NCI-H510A treated with DMSO at 0.1 percent for 48 hours (cell line): ENCODE data around the gene CTNND2.
"Not testable (repeated sequence)": the region's sequence is repeated elsewhere in the genome, so short reads cannot be mapped to it uniquely, and the experiment has no call there.

Experiments used
- DNase-seq: peaks from one replicate; lab custom pipeline; 2025; lab: John Stamatoyannopoulos, UW

The CTNND2 gene

DNA sequence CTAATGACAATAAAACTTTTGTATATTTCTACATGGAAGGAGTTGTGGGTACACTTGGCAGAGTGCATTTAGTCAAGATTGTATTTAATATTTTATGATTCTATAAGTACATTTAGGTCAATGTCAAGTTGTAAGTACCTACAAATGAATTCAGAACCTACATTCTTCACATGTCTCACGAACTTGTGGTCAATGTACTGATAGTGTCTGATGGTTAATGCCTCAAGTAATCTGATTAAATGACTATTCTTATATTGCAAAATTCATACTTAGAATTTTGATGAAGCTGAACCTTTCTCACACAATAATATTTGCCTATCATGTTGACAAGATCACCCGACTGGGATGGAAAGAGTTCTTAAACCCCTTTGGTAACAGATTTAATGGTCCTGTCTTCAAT, 444.5 kb downstream of the CTNND2 start:
- DNase-seq = no peak

DNA sequence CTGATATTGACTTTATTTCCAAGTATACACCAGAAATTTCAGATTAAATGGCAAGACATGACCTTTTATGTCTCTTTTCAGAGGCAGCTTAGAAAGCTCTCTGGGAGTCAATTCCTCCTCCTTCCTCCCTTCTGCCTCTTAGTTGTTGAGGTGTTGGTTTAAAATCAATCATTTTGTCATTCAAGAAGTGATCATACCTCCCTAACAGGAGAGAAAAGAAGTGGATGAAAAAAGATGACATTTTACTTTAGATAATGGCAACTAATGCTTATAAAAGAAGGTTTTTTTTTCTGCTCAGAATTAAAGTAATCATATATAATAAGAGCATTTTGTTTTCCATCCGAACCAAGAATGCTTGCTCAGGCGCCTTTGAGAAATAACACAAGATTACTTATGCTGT, 448.7 kb downstream of the CTNND2 start:
- no peak for DNase-seq

DNA sequence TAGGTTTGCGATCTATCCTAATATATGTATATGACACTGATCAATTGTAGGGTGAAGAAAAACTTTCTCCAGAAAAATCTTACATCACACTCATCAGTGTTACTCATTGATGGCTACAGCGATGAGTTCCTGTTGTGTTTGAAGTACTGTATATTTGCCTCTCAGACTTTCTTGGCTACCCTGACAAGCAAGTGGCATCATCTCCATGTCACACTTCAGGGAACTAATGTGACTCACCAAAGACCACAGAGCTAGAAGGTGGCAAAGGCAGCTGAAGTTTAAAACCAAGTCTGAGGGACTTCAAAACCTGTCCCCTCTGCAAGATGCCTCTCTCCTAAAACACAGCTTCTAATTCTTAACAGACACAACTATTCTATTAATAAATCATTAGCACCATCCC, 451.4 kb downstream of the CTNND2 start:
- DNase-seq = no peak

DNA sequence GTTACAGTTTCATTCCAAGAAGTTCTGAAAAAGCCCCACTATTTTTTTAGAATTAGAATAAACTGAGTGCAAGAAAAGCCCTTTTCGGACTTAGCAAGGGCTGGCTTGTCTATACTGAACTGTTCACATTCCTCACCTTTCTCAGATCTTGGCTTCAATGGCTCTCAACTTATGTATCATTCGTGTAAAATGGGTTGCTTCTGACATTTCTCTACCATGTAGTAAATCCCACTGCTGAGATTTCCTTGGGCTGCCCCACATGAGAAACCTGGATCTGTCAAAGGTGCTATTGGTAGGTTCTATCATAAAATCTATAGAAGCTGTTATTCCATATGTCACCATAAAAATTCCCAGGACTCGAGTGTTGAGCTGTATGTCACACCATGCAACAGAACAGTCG, 454.3 kb downstream of the CTNND2 start:
- DNase-seq = no peak

DNA sequence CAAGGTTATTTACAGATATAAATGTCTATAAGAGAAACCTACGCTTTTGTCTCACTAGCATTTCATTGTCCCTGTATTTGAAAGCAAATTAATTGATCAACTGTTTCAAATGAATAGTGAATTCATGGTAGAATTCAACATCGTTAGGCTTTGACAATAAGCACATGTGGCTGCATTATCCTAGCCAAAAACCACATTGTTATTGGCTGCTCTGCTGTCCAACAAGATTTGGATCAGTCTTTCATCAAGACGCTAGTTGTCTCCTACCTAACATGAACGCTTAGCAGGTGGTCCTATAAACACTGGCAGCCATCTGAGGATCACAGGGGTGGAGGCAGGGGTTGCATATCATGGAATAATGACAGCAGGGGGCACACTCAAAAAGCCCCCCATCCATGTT, 455.0 kb downstream of the CTNND2 start:
- DNase-seq = no peak

DNA sequence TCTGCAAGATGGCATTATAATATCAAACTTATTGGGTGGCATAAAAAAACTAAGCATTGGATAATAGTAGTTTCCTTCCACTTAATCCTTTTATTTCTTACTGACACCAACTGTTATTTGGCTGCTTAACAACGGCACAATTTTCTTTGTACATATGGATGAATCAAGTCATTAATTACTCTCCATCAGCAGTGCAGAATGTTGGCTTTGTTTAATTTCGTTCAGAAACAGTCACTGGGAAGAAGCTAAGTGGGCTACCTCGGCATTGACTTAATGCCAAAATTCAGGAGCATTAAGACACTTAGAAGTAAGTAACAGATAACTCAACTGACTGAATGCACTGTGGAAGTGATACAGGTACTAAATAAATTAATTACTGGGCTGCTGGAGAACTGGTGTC, 460.4 kb downstream of the CTNND2 start:
- no peak for DNase-seq

DNA sequence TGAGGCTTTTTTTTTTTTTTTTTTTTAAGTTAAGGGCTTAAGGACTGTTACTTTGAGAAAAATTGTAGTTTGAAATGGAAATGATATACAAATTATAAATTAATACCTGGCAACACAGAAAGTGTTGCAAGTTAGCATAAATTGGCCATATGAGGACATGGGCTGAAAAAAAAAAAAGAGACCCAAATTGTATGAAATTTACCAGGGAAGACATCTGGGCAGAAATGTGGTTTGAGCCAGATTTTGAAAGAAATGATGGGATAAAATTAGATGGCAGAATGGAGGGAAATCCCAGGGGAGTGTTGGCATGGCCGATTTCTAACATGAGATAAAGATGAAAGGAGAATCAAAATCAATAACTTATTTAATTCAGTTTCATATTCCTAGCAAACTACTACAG, 472.1 kb downstream of the CTNND2 start:
- DNase-seq = no peak

DNA sequence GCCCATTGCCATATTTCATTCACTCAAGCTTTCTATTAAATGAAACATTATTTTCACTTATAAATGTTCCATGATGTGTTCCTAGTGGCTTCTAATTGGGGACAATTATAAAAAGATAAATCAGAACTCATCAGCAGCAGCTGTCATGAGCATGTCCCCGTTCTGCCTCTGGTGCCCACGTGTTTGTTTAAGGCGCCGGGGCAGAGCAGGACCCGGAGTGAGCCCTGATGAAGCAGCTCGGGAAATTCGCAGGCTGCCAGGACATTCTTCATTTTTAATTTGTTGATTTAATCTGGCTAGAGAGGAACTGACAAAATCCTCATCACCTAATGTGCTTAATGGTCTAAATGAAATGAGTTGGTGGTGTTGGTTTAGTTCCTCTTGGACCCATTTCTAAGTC, 475.0 kb downstream of the CTNND2 start:
- DNase-seq = no peak

DNA sequence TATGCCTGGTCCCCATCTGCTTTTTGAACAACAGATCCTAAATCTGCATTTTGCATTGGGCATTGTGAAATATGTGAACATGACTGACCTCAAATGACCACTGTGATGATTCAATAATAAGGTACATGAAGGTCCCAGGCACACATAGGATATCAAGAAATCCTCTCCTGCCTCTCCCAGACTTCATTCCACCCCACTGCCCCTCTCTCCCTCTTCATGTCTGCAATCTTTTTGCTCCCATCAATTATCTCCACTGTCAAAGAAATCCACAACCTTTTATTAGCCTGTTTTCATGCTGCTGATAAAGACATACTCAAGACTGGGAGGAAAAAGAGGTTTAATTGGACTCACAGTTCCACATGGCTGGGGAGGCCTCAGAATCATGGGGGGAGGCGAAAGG, 476.7 kb downstream of the CTNND2 start:
- DNase-seq = no peak

DNA sequence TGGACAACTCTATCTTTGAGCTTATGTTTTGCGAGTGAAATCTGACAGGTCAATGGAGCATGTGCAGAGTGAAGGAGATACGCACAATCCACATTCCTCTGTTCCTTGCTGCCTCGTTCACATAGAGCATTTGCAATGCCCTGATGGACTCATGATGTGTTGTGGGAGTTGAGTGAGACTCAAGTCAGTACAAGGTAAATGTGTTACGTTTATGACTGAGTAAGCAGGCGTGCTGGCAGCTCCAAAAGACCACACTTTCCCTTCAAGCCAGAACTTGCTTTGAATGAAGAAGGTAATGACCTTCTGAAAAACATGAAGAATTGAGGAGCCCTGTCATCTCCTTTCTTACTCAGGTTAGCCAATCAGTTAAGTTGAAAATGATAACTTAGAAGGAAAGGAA, 477.8 kb downstream of the CTNND2 start:
- no peak for DNase-seq

DNA sequence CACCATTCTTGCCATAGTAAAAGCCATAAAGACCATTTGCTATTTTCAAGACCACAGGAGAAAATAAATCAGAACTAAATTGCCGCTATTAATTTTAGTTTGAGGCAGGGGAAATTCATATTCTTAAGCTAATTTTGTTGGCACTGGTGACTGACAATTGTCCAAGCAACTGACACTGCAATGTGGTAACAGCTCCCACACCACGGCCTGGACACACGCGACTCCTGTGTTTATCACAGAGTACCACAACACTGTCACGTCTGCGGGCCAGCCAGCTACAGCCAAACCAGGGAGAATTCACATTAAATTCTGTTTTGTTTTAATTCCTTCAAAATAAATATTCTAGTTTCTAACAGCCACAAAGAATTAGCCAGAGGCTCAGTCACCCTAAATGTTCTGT, 481.9 kb downstream of the CTNND2 start:
- DNase-seq = no peak

DNA sequence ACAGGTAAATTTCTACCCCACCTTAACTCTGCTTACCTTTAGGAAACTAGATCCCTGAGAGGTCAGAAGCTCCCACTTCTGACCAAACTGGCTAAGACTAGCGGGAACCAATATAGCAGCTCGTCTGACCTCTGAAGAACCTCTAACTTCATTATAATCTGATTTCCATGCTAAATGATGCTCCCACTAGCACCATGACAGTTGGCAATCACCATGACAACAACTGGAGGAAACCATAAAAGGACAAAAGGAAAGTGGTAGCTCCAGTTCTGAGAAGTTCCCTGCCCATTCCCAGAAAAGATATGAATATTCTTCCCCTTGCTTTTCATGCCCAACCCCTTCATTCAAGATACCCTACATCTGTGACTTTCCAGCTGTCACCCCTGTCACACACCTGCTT, 483.3 kb downstream of the CTNND2 start:
- no peak for DNase-seq

DNA sequence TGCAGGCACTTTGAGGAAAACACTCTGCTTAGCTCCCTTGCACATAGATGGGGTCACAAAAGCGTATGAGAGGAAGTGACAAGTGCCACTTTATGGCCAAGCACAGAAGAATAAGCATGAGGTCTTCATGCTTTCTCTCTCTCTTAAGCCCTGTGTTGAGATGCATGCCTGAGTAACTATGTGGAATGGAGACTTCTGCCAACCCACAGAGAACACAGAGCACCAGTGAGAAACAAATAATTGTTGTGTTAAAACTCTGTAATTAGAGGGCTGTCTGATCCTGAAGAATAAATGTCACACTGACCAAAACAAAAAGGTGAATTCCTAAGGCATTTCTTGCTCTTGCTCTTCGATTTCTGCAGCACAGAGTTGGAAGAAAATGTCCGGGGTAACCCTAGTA, 488.5 kb downstream of the CTNND2 start:
- DNase-seq = no peak

DNA sequence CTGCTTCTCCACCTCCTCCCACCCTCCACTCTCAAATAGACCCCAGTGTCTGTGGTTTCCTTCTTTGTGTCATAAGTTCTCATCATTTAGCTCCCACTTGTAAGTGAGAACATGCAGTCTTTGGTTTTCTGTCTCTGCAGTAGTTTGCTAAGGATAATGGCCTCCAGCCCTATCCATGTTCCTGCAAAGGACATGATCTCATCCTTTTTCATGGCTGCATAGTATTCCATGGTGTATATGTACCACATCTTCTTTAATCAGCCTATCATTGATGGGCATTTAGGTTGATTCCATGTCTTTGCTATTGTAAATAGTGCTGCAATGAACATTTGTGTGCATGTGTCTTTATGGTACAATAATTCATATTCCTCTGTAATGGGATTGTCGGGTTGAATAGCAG, 489.5 kb downstream of the CTNND2 start:
- not testable (repeated sequence) for DNase-seq

DNA sequence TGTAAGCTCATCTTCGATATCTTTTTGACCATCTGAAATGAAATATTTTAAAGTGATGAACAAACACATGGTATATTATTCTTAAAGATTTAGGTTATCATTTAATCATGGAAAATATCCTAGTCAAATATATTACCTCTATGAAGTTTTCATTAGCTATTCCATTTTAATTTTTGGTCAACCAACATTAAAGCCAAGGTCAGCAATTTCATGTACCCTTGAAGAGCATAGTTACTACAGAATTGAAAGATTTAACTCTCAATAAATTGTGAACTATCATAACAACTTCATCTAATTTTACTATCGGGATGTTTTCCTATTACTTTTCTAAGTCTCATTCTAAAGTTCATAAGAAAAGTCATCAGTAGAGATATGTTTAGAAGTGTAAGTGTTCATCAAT, 492.6 kb downstream of the CTNND2 start:
- DNase-seq = no peak

DNA sequence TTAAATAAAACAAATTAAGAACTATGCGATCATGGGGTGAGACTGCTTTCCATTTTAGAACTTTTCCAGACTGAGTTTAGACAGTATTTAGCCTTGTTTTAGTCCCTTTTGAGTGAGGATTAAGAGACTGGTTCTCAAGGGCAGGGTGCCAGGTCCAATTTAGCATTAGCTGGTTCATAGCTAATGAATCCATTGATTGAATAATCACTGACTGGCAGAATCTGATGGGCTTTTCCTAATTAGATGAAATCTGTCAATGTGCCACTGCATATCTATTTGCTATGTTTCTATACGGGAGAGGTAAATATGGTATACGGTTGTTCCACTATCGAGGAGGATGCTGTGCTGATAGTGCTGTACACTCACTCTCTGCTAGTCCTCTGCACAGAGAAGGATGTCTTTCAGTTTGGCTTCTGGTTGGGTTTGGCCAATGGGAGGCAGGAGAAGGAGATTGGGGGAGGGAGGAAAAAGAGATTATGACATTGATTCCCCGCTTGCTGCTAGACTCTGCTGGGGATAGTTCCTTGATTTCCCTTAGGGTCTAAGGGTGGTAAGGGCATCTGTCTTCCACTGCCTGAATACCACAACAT, 496.6 kb downstream of the CTNND2 start:
- no peak for DNase-seq

DNA sequence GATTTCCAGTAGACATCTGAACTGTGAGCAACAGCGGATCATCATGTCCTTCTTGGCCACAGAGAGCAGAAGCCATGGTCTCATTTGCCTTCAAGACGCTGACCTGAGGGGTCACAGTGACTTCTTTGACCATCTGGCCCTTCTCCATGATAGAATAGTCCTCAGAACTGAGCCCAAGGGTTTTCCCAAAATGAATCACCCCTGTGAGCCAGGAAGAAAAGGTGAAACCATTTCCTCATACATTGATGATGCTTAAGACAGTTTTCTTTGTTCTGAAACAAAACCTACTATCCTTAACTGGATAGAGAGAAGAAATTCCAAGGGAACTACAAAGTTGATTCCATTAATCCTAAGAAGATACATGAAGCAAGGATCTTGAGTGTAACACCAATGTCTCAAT, 503.9 kb downstream of the CTNND2 start:
- DNase-seq = no peak

DNA sequence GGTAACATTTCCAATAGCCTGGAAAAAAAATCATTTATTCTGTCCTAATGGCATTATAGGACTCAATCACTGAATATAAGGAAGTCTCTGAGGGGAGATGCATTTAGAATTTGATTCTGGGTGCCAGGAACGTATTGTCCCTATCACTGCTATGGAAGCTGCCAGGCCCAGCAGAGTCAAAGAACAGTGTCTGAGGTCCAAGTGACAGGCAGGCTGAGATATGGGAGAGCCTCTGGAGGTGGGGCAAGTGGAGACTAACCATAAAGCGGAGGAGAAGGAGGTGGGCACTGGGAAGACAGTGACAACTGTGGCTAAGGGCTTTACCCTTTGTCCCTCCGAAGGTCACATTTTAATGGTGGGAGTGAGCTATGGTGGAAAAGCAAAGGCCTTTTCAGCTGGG, 505.5 kb downstream of the CTNND2 start:
- DNase-seq = no peak

DNA sequence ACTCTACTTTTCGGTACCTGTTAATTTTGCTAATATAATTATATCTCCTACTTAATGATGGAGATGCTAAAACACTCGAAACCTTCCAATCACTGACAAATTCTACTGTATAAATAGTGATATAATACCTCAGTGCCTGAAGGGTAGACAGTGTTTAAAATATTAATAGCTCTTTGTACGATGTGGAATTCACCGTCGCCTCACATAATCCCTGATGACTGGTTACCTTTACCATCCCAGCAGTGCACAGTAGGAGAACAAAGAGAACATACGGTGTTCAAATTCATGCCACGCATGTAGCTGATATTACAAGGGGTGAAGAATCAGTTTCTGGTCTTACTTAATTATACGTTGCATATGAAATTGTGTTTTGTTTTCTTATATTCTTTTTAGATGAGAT, 506.7 kb downstream of the CTNND2 start:
- DNase-seq = no peak

DNA sequence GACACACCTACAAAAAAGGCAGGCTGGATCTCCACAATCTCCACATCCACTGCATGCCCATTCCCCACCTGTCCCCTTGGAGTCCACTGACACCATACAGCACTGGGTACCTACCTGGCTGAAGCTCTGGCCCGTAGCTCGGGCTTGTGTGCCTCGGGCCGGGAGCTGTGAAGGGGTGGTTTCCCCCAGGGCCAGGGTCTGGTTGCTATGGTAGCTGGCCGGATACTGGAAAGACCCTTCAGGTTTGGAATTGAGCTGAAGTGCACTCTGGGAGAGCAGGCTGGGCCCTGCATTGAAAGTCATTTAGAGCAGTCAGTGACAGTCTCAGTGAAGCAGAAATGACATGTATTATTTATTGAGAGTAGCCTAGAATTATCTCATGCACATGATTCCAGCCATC, 507.3 kb downstream of the CTNND2 start:
- DNase-seq = no peak

DNA sequence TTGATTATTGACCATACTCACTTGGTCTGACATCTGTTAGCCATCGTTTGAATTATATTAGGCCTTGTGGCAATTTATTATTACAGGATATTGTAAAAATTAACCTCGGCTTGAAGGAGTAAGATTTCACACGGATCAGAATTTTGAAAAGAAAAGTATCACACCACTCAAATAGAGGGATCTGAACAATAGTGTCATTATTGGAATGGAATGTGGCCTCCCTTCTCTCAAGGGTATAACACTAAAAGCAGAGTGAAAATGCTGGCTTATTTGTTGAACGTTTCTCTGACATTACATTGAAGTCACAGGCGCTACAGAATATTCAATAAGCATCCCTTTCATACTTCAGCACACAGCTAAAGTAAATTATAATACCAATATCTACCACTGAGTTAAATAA, 509.3 kb downstream of the CTNND2 start:
- DNase-seq = no peak

DNA sequence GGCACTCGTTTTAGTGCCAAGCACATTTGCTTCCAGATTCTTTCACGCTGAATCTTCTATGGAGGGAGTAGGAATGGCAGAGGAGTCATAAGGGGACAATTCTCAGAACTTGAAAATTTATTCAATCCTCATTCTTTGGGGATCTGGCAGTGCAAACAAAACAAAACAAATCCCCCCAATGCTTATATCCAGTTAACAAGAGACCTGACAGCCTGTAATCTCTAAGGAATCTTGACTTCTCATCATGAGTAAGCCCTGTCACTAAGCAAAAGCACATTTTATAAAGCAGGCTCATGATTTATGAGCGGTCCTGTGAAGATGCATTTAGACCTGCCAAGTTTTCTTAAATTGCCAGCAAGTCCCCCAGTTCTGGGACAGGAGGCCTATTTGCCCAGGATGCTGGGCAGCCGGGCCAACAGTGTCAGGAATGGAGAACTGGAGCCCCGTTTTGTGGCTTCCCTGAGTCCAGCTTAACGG, 513.9 kb downstream of the CTNND2 start:
- no peak for DNase-seq

DNA sequence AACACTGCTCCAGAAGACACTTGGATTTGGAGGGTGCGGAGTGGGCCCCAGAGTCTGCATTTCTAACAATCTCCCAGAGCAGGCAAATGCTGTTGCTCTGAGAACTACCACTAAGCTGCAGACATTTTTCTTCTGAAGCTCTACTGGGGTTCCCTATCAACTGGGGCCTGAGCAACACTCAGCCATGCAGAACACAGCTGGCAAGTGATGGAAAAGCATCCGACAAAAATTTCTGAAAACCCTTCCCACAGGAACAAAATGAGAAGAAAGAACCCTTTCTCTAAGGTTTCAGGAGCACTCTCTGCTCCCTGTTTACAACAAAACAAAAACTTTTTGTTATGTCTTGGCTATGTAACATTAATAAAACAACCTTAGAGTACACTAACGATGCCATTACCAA, 516.9 kb downstream of the CTNND2 start:
- DNase-seq = no peak

DNA sequence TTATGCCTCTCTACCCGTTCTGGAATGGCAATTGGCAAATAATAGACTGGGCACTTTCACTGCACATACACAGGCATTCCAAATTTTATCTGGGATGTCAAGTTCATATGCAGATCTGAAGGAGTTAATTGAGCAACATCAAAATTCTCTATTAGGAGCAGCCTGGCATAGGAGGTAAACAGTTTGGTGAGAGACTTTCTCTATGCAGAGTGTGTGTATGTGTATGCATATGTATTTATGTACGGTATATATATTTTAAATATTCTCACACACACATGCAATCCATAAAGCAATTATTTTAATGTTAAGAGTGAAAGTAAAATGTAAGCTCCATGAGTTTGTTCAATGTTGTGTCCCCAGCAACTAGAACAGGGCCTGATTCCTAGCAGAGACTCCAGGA, 517.8 kb downstream of the CTNND2 start:
- no peak for DNase-seq

DNA sequence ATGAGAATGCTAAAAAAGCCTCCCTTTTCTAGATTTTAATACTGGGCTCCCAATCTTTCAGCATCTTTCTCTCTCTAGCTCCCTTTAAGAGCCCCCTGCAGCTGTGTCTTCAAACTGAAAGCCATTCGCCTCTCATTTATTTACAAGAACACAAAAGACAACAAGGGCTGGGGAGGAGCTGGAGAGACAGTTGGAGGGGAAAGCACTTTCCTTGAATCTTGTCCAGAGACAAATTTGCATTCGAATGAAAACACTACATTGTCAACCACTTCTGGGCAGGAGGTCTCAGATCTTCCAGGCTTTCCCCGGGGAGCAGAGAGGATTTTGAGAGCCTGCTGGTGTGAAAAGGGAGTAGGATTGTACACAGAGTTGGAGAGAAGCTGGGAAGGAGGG, 518.3 kb downstream of the CTNND2 start:
- DNase-seq = no peak
